Esophagus squamous epithelium (tissue), 4 donors: Measurements from ENCODE around the gene LPIN3.

Source experiments
- CTCF ChIP-seq, 6 experiments: fragments of 450-650 bp in 4 of 6; fragments of 200-600 bp in 2 of 6; sonication (generic) in 2 of 6; IDR thresholded peaks; one replicate each; pipeline ENCODE4 v1.5.1; 2016 to 2019; ENCODE audit warnings: antibody characterized with exemption in 6 of 6, mild to moderate bottlenecking in 4 of 6, moderate library complexity in 4 of 6
- POLR2A ChIP-seq, 4 donors: fragments of 450-650 bp; IDR thresholded peaks; one replicate each; pipeline ENCODE4 v1.6.1; 2017; ENCODE audit warnings: antibody characterized with exemption in 4 of 4, mild to moderate bottlenecking in 4 of 4, moderate library complexity in 3 of 4

- TF ChIP-seq CTCF (IDR thresholded peaks at IDR 0.05), result no peak
- no peak for TF ChIP-seq POLR2A (IDR thresholded peaks at IDR 0.05)
Observed at GRCh38 chr20:41371371-41371770, 30.8 kb downstream of the LPIN3 start.
